Upper lobe of right lung (tissue), 1 donor: ENCODE data around the gene ZFAND3. TPM values are rescaled to one million over a fixed set of nuclear protein-coding genes. Genes with fewer than 3 reads are reported as not detected.

Source experiments
- ATAC-seq: fragments of 200-7000 bp; cut with Tn5 transposase; one replicate; pipeline ENCODE4 v1.9.1; 2020; ENCODE audit warnings: mild to moderate bottlenecking, moderate library complexity
- DNase-seq: peaks from one replicate; pipeline ENCODE4 v3.0.0-alpha.2; 2020
- H3K27ac ChIP-seq: fragments of 200-600 bp; one replicate; pipeline ENCODE4 v1.8.0; 2022
- H3K27me3 ChIP-seq: fragments of 200-600 bp; one replicate; pipeline ENCODE4 v1.8.0; 2022; ENCODE audit warnings: mild to moderate bottlenecking
- H3K36me3 ChIP-seq: fragments of 200-600 bp; one replicate; pipeline ENCODE4 v1.8.0; 2022
- H3K4me1 ChIP-seq: fragments of 200-600 bp; one replicate; pipeline ENCODE4 v1.8.0; 2022
- H3K4me3 ChIP-seq: fragments of 200-600 bp; one replicate; pipeline ENCODE4 v1.8.0; 2022; ENCODE audit warnings: mild to moderate bottlenecking
- H3K9me3 ChIP-seq: fragments of 200-600 bp; one replicate; pipeline ENCODE4 v1.8.0; 2022
- CTCF ChIP-seq: fragments of 200-600 bp; IDR thresholded peaks from one replicate; pipeline ENCODE4 v1.8.0; 2022; ENCODE audit warnings: antibody characterized with exemption
- intact Hi-C: fragments of 100-400 bp; cut with DNase I; formaldehyde crosslinking; loops from one replicate; pipeline ENCODE4 v1.11.0; 2022
- total RNA-seq: library from RNA; stranded (reverse); fragmentation: NEBNext Ultra II Directional; extraction: Animal tissue kit (Norgen Biotek cat#: 25700); gene quantifications from one replicate; pipeline ENCODE4 v1.2.1, GENCODE V29; 2021
- donor health status: DM: no; HTN: yes; CAD: no; lungs with severe emphysema.

Gene ZFAND3
- total RNA-seq, 1 donor from 2014 or later = 69.1 TPM

DNA sequence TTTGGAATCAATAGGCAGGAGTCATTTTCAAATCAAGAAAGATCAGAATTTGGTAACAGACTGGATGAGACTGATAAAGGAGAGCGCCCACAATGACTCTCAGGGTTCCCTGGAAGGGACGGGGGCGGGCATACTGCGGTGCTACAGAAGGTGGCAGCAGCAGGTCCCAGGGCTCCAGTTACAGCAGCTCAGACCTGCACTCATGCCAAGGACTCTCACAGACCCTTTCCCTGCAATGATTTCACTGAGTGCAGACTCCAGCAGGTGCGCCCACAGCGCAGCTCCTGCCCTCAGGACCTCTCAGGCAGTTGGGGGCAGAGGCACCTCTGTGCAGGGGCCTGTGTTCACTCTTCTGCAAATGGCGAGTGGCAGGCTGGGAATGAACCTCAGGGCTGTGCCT lies 359.8 kb downstream of the ZFAND3 start:
- Histone ChIP-seq H3K4me3 (no peak overlapping the region), H3K27me3 (no peaks in the 10 kb centered on the region), H3K36me3 (peaks cover 2% of the 10 kb centered on the region), H3K27ac (no peak overlapping the region), H3K4me1 (no peaks in the 10 kb centered on the region), H3K9me3 (no peaks in the 10 kb centered on the region)
- ATAC-seq (no peak), DNase-seq (peak; percentile 40)
- TF ChIP-seq CTCF = no peak
- intact Hi-C loops = no loop called here

- H3K36me3 ChIP-seq = no peaks in the 10 kb centered on the region
- no peaks in the 10 kb centered on the region for H3K27me3 ChIP-seq
- intact Hi-C loops = no loop called here
- DNase-seq (peak; percentile 48), ATAC-seq (no peak)
- TF ChIP-seq CTCF = no peak
- no peaks in the 10 kb centered on the region for H3K9me3 ChIP-seq
- no peak overlapping the region for H3K4me3 ChIP-seq
- no peaks in the 10 kb centered on the region for H3K4me1 ChIP-seq
- no peak overlapping the region for H3K27ac ChIP-seq
These were observed 360.4 kb downstream of the ZFAND3 start for GRCh38 chr6:38179794-38180430.

DNA sequence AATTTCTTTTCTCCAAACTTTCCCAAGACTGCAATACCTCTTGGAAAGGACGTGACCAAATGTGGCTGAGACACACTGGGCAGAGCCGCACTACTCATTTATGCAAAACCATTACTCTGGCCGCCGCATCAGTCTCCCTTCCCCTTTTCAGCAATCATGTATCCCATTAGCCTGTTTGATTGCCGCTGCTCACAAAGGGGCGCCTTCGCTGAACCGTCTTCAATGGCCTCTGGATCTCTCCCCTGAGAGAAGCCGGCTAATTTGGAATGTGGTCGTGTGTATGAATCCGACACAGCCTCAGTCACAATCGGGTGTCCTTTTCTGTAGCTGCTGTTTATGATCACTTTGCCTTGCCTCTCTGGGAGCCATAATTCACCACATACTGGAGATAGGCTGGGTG lies 361.1 kb downstream of the ZFAND3 start:
- ATAC-seq (no peak), DNase-seq (no peak)
- Histone ChIP-seq H3K4me1 (no peaks in the 10 kb centered on the region), H3K36me3 (no peaks in the 10 kb centered on the region), H3K27me3 (no peaks in the 10 kb centered on the region), H3K27ac (no peak overlapping the region), H3K4me3 (no peak overlapping the region), H3K9me3 (no peaks in the 10 kb centered on the region)
- intact Hi-C loops = no loop called here
- no peak for TF ChIP-seq CTCF

DNA sequence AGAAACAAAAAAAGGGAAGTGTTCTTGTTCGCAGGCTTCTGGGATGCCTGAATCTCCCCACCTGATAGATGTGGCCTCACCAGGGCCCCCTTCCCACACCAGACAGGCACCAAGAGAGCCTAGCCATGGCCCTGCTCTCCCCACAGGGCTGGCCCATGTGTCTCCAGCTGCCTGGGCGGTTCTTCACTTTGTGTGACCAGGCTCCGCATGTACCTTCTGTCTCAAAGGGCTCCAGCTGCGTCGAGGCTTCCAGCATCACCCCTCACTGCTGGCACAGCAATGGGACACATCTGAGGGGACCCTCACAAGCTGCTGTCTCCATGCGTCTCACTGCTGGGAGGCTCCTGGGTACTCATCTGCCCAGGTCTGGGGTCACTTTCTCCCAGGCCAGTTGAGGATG lies 362.9 kb downstream of the ZFAND3 start:
- Histone ChIP-seq H3K27ac (no peak overlapping the region), H3K4me1 (no peaks in the 10 kb centered on the region), H3K4me3 (no peak overlapping the region), H3K9me3 (no peaks in the 10 kb centered on the region), H3K36me3 (no peaks in the 10 kb centered on the region), H3K27me3 (no peaks in the 10 kb centered on the region)
- no peak for TF ChIP-seq CTCF
- ATAC-seq (no peak), DNase-seq (peak; percentile 35)
- intact Hi-C loops = no loop called here

GRCh38 chr6:38183856-38184584 lies 364.5 kb downstream of the ZFAND3 start:
- ATAC-seq = no peak
- intact Hi-C loops = no loop called here
- no peaks in the 10 kb centered on the region for H3K4me1 ChIP-seq

More at GRCh38 chr6:38183856-38184584, 364.5 kb downstream of the ZFAND3 start:
- TF ChIP-seq CTCF = no peak
- H3K27ac ChIP-seq = no peak overlapping the region
- no peaks in the 10 kb centered on the region for H3K27me3 ChIP-seq
- no peaks in the 10 kb centered on the region for H3K36me3 ChIP-seq
- DNase-seq = no peak
- H3K9me3 ChIP-seq = no peaks in the 10 kb centered on the region
- no peak overlapping the region for H3K4me3 ChIP-seq
